Measurements from ENCODE around the gene WFS1.

DNA sequence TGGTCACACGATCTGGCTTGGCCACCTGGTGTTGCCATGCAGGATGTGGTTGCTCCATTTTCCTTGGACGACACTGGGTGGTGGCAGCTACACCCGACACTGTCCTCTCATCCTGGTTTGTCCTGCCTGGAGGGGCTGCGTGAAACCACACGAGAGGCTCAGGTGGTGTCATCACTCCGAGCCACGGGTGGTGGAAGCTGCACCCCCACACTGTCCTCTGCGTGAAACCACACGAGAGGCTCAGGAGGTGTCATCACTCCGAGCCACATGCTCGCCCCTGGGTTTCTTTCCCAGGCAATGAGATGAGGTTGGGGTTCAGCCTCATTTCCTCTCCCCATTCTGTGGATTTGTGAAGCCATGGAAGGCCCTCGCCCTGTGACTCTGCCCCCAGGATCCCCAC lies 34.3 kb downstream of the WFS1 start:
- TF ChIP-seq POLR2A (IDR thresholded peaks at IDR 0.05; ENCODE audit: low read depth, low read length), result no peak
- no peak for TF ChIP-seq TAF1 (IDR thresholded peaks at IDR 0.05; ENCODE audit: low read depth, low read length)
